ENCODE results near the gene TRAF6. TPM values are rescaled to one million over a fixed set of nuclear protein-coding genes. Genes with fewer than 3 reads are reported as not detected.

Gene TRAF6
- polyA plus RNA-seq, 1 donor (not counting 4 experiments of a cell fraction or from before 2014, with no cell fraction given), result 15.1 TPM

DNA sequence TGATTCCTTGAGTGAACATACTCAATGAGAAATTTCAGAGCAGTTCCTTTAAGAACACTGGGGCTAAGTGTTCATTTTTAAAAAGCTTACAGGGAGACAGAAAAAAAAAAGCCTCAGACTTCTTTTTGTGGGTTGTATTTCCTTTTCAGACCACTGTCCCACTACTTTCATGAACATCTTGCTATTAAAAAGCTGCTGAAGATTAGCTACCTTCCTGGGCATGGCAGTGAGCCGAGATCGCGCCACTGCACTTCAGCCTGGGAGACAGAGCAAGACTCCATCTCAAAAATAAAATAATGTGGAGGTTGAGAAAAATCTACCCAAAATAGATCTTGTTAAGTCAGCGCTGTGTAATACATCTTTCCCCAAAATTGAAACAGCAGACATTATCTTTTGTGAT lies 10.8 kb downstream of the TRAF6 start:
- no peak overlapping the region for H3K4me2 ChIP-seq (ENCODE audit: control insufficient read depth, extremely low read depth, insufficient read depth, low read depth, low read length)
- DNase-seq (ENCODE audit: low read depth, low spot score), result no peak
- H3K27me3 ChIP-seq (ENCODE audit: control insufficient read depth, extremely low read depth, insufficient read depth, low read length), result no peaks in the 10 kb centered on the region
- dilution Hi-C loops (cut with MboI; ENCODE audit: extremely low pct_ligation_motif_present, low sequenced_read_pairs), result no loop called here
- peaks cover 4 to 11% of the 10 kb centered on the region in 2 experiments for H3K36me3 ChIP-seq (ENCODE audit: control insufficient read depth in 2 of 2, extremely low read depth in 1 of 2, insufficient read depth in 2 of 2, low read length in 2 of 2)
- TF ChIP-seq EZH2 (IDR thresholded peaks at IDR 0.05; ENCODE audit: low read length), result no peak
- TF ChIP-seq, protein P1, sequence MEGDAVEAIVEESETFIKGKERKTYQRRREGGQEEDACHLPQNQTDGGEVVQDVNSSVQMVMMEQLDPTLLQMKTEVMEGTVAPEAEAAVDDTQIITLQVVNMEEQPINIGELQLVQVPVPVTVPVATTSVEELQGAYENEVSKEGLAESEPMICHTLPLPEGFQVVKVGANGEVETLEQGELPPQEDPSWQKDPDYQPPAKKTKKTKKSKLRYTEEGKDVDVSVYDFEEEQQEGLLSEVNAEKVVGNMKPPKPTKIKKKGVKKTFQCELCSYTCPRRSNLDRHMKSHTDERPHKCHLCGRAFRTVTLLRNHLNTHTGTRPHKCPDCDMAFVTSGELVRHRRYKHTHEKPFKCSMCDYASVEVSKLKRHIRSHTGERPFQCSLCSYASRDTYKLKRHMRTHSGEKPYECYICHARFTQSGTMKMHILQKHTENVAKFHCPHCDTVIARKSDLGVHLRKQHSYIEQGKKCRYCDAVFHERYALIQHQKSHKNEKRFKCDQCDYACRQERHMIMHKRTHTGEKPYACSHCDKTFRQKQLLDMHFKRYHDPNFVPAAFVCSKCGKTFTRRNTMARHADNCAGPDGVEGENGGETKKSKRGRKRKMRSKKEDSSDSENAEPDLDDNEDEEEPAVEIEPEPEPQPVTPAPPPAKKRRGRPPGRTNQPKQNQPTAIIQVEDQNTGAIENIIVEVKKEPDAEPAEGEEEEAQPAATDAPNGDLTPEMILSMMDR (optimal IDR thresholded peaks at IDR 0.05 in 1 of 3, IDR thresholded peaks at IDR 0.05 in 1 of 3, conservative IDR thresholded peaks at IDR 0.05 in 1 of 3; ENCODE audit: extremely low read depth in 1 of 3, insufficient read depth in 2 of 3, low read length in 3 of 3), result no peak
- no peaks in the 10 kb centered on the region for H4K20me1 ChIP-seq (ENCODE audit: control insufficient read depth, extremely low read depth, insufficient read depth, low read length)
- H2AFZ ChIP-seq (ENCODE audit: control insufficient read depth, low read length), result no peak overlapping the region
- no peak for FAIRE-seq
- peaks cover 35% of the 10 kb centered on the region for H3K79me2 ChIP-seq (ENCODE audit: control insufficient read depth, insufficient read depth, low read length)
- no peak overlapping the region for H3K27ac ChIP-seq (ENCODE audit: control insufficient read depth, insufficient read depth, low read length)
- H3K4me1 ChIP-seq (ENCODE audit: control insufficient read depth, extremely low read depth, insufficient read depth, low read length), result peaks cover 18% of the 10 kb centered on the region
- no peak overlapping the region for H3K9ac ChIP-seq (ENCODE audit: control insufficient read depth, extremely low read depth, insufficient read depth, low read length)
- H3K4me3 ChIP-seq (ENCODE audit: control insufficient read depth in 2 of 3, extremely low read depth in 1 of 3, insufficient read depth in 2 of 3, low read depth in 1 of 3, low read length in 3 of 3), result no peak overlapping the region
- no peaks in the 10 kb centered on the region for H3K9me1 ChIP-seq (ENCODE audit: control insufficient read depth, extremely low read depth, insufficient read depth, low read length)
- H3K9me3 ChIP-seq (ENCODE audit: control insufficient read depth, low read depth, low read length), result no peaks in the 10 kb centered on the region

DNA sequence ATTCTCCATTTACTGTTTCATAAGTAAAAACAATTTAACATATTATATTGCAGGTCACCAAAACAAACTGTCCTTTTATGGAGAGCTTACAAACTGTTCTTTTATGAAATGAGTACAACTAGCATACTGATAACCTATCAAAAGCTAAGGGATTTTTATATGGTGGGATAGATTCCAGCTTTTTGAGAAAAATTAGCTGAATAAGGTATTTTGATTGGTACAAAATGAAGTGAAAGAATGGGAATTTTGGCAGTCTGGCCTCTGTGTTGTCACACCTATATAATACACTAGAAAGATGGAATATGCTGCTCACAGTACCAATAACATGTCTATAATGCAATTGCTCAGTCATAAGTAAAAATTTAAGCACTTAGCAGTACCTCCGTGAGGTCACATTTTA lies 11.4 kb downstream of the TRAF6 start:
- Histone ChIP-seq H3K9me1 (ENCODE audit: control insufficient read depth, extremely low read depth, insufficient read depth, low read length) (no peaks in the 10 kb centered on the region), H3K27me3 (ENCODE audit: control insufficient read depth, extremely low read depth, insufficient read depth, low read length) (no peaks in the 10 kb centered on the region), H3K4me1 (ENCODE audit: control insufficient read depth, extremely low read depth, insufficient read depth, low read length) (peaks cover 18% of the 10 kb centered on the region), H3K9me3 (ENCODE audit: control insufficient read depth, low read depth, low read length) (no peaks in the 10 kb centered on the region), H3K36me3 (ENCODE audit: control insufficient read depth in 2 of 2, extremely low read depth in 1 of 2, insufficient read depth in 2 of 2, low read length in 2 of 2) (peaks cover 6 to 15% of the 10 kb centered on the region in 2 experiments), H3K4me2 (ENCODE audit: control insufficient read depth, extremely low read depth, insufficient read depth, low read depth, low read length) (no peak overlapping the region), H3K9ac (ENCODE audit: control insufficient read depth, extremely low read depth, insufficient read depth, low read length) (no peak overlapping the region), H4K20me1 (ENCODE audit: control insufficient read depth, extremely low read depth, insufficient read depth, low read length) (no peaks in the 10 kb centered on the region), H3K79me2 (ENCODE audit: control insufficient read depth, insufficient read depth, low read length) (peaks cover 30% of the 10 kb centered on the region), H3K27ac (ENCODE audit: control insufficient read depth, insufficient read depth, low read length) (no peak overlapping the region), H2AFZ (ENCODE audit: control insufficient read depth, low read length) (no peak overlapping the region), H3K4me3 (ENCODE audit: control insufficient read depth in 2 of 3, extremely low read depth in 1 of 3, insufficient read depth in 2 of 3, low read depth in 1 of 3, low read length in 3 of 3) (no peak overlapping the region)
- no peak for TF ChIP-seq EZH2 (IDR thresholded peaks at IDR 0.05; ENCODE audit: low read length)
- TF ChIP-seq, protein P1 (optimal IDR thresholded peaks at IDR 0.05 in 1 of 3, IDR thresholded peaks at IDR 0.05 in 1 of 3, conservative IDR thresholded peaks at IDR 0.05 in 1 of 3; ENCODE audit: extremely low read depth in 1 of 3, insufficient read depth in 2 of 3, low read length in 3 of 3), result no peak
- FAIRE-seq (no peak), DNase-seq (ENCODE audit: low read depth, low spot score) (no peak)
- dilution Hi-C loops (cut with MboI; ENCODE audit: extremely low pct_ligation_motif_present, low sequenced_read_pairs), result no loop called here

Data from keratinocyte (primary cell).